ENCODE results near the gene CDHR4. TPM values are rescaled to one million over a fixed set of nuclear protein-coding genes. Genes with fewer than 3 reads are reported as not detected.
"Not testable (repeated sequence)": the region's sequence is repeated elsewhere in the genome, so short reads cannot be mapped to it uniquely, and the experiment has no call there.

Gene CDHR4
- total RNA-seq, 1 experiment from 2014 or later = 0.17 TPM

GRCh38 chr3:49750056-49750455 lies 49.6 kb downstream of the CDHR4 start:
- TF ChIP-seq RELA (CRISPR knock-in tag; IDR thresholded peaks at IDR 0.05; ENCODE audit: borderline replicate concordance) (no peak), ZNF671 (CRISPR knock-in tag; IDR thresholded peaks at IDR 0.05) (no peak), FOXP4 (CRISPR knock-in tag; IDR thresholded peaks at IDR 0.05) (no peak), GTF2I (CRISPR knock-in tag; conservative IDR thresholded peaks at IDR 0.05) (no peak), FOXJ3 (CRISPR knock-in tag; IDR thresholded peaks at IDR 0.05; ENCODE audit: borderline replicate concordance) (no peak), IRF2 (CRISPR knock-in tag; IDR thresholded peaks at IDR 0.05; ENCODE audit: borderline replicate concordance, low read depth) (no peak)
- no peaks in the 10 kb centered on the region for H3K27me3 Mint-ChIP-seq (ENCODE audit: low read depth)
- no peaks in the 10 kb centered on the region for H3K4me1 Mint-ChIP-seq
- peak overlapping the region; percentile 51; the same call in 1 of the 2 replicates for H3K27ac Mint-ChIP-seq
- ChIA-PET CTCF (no interaction called here), POLR2A (no interaction called here)
- H3K36me3 Mint-ChIP-seq = peaks cover 10% of the 10 kb centered on the region
- DNase-seq (ENCODE audit: low spot score) (no peak), ATAC-seq (no peak)
- no peak overlapping the region for H3K4me3 Mint-ChIP-seq
- H3K9me3 Mint-ChIP-seq = no peaks in the 10 kb centered on the region

- H3K36me3 Mint-ChIP-seq = peaks cover 17% of the 10 kb centered on the region
- H3K4me3 Mint-ChIP-seq; H3K27ac Mint-ChIP-seq; ATAC-seq; H3K4me1 Mint-ChIP-seq; H3K9me3 Mint-ChIP-seq; POLR2A ChIA-PET; H3K27me3 Mint-ChIP-seq (ENCODE audit: low read depth); DNase-seq (ENCODE audit: low spot score): not testable (repeated sequence)
- CTCF ChIA-PET = interaction anchor here (1.2 to 1.5 kb wide), 2 partner anchors 48 to 54 kb away, joined by 4 to 7 read pairs; partner anchors contain the start of gene INKA1
Observed at GRCh38 chr3:49748874-49749273, 50.8 kb downstream of the CDHR4 start.

- ATAC-seq (no peak), DNase-seq (ENCODE audit: low spot score) (no peak)
- Mint-ChIP-seq H3K4me1 (no peaks in the 10 kb centered on the region), H3K27ac (peak overlapping the region; percentile 85), H3K4me3 (no peak overlapping the region), H3K9me3 (no peaks in the 10 kb centered on the region), H3K27me3 (ENCODE audit: low read depth) (no peaks in the 10 kb centered on the region), H3K36me3 (peaks cover 17% of the 10 kb centered on the region)
- no peak for TF ChIP-seq E2F4 (CRISPR knock-in tag; IDR thresholded peaks at IDR 0.05; ENCODE audit: borderline replicate concordance, low read depth)
- TF ChIP-seq NR3C1 (CRISPR knock-in tag; conservative IDR thresholded peaks at IDR 0.05; ENCODE audit: low read depth) = no peak
- TF ChIP-seq ZNF232 (CRISPR knock-in tag; IDR thresholded peaks at IDR 0.05) = no peak
- TF ChIP-seq CTCF (IDR thresholded peaks at IDR 0.05) = no peak
- TF ChIP-seq GABPB1 (CRISPR knock-in tag; IDR thresholded peaks at IDR 0.05) = peak; percentile 94
- POLR2A ChIA-PET = interaction anchor here (0.6 kb wide), 1 partner anchor 19 kb away, joined by 5 read pairs; no protein-coding TSS in a partner anchor
- CTCF ChIA-PET = interaction anchor here (1.2 to 1.5 kb wide), 2 partner anchors 47 to 55 kb away, joined by 4 to 7 read pairs; partner anchors contain the start of gene INKA1
Observed at GRCh38 chr3:49747792-49748480, 51.7 kb downstream of the CDHR4 start.

GRCh38 chr3:49745986-49746385 lies 53.7 kb downstream of the CDHR4 start:
- ATAC-seq = no peak
- ChIA-PET CTCF (interaction anchor here (1.8 kb wide), 1 partner anchor 27 kb away, joined by 5 read pairs; the partner anchor contains the start of gene AMIGO3), POLR2A (no interaction called here)
- Mint-ChIP-seq H3K4me3 (no peak overlapping the region), H3K27ac (peak overlapping the region; percentile 60), H3K4me1 (no peaks in the 10 kb centered on the region), H3K27me3 (ENCODE audit: low read depth) (no peaks in the 10 kb centered on the region), H3K9me3 (no peaks in the 10 kb centered on the region), H3K36me3 (peaks cover 17% of the 10 kb centered on the region)
- no peak for DNase-seq (ENCODE audit: low spot score)
- TF ChIP-seq ZNF232 (CRISPR knock-in tag; IDR thresholded peaks at IDR 0.05) (no peak), GTF2I (CRISPR knock-in tag; conservative IDR thresholded peaks at IDR 0.05) (no peak), E2F4 (CRISPR knock-in tag; IDR thresholded peaks at IDR 0.05; ENCODE audit: borderline replicate concordance, low read depth) (no peak), ZNF263 (CRISPR knock-in tag; IDR thresholded peaks at IDR 0.05; ENCODE audit: low read depth) (no peak), ZNF423 (CRISPR knock-in tag; IDR thresholded peaks at IDR 0.05) (no peak), MAX (CRISPR knock-in tag; IDR thresholded peaks at IDR 0.05) (no peak), ERG (CRISPR knock-in tag; IDR thresholded peaks at IDR 0.05) (no peak), HMGA2 (CRISPR knock-in tag; IDR thresholded peaks at IDR 0.05) (no peak), STAT6 (CRISPR knock-in tag; conservative IDR thresholded peaks at IDR 0.05; ENCODE audit: low read depth) (no peak)
